Measurements from ENCODE around the gene DET1. TPM values are rescaled to one million over a fixed set of nuclear protein-coding genes. Genes with fewer than 3 reads are reported as not detected.

The DET1 gene
- total and polyA plus RNA-seq, 2 of the 13 experiments (the other 11 are each of a cell fraction or from before 2014, with no cell fraction given): 2.2 to 4.2 TPM

GRCh38 chr15:88467073-88467934 is 79.2 kb downstream of the DET1 start, which contains the start of the genes MRPL46 and MRPS11 (continued):
- TF ChIP-seq PRDM10 (CRISPR knock-in tag; IDR thresholded peaks at IDR 0.05; ENCODE audit: low read depth): peak; percentile 99
- TF ChIP-seq KIAA2018 (CRISPR knock-in tag; IDR thresholded peaks at IDR 0.05; ENCODE audit: borderline replicate concordance): no peak
- no peak for TF ChIP-seq ZNF205 (CRISPR knock-in tag; IDR thresholded peaks at IDR 0.05)
- 0 out of 2 replicates have a peak, but pooled peaks have one; percentile 19 for TF ChIP-seq ONECUT2 (CRISPR knock-in tag; IDR thresholded peaks at IDR 0.05)
- 0 out of 2 replicates have a peak, but pooled peaks have one; percentile 11 for TF ChIP-seq ZNF3 (CRISPR knock-in tag; IDR thresholded peaks at IDR 0.05)
- 0 out of 2 replicates have a peak, but pooled peaks have one; percentile 37 for TF ChIP-seq NR2F2 (IDR thresholded peaks at IDR 0.05; ENCODE audit: borderline replicate concordance, low read depth)
- peak; percentile 66 for TF ChIP-seq HOXA3 (CRISPR knock-in tag; IDR thresholded peaks at IDR 0.05)
- no peak for TF ChIP-seq PLRG1 (conservative IDR thresholded peaks at IDR 0.05)
- TF ChIP-seq TRIM22 (IDR thresholded peaks at IDR 0.05): no peak
- peak; percentile 58; the same call in 1 of the 2 replicates for TF ChIP-seq FOXK1 (CRISPR knock-in tag; IDR thresholded peaks at IDR 0.05; ENCODE audit: borderline replicate concordance, low read depth)
- TF ChIP-seq ZFP36L1 (CRISPR knock-in tag; IDR thresholded peaks at IDR 0.05): peak; percentile 23; the same call in 1 of the 2 replicates
- peak in 1 of 2 experiments; percentile 41; a peak in 1 of 4 replicates for TF ChIP-seq ATF4 (CRISPR knock-in tag; IDR thresholded peaks at IDR 0.05)
- peak; percentile 75 for TF ChIP-seq ZNF317 (CRISPR knock-in tag; IDR thresholded peaks at IDR 0.05)
